Left kidney (tissue), 2 donors: ENCODE data around the gene PEX6. TPM values are rescaled to one million over a fixed set of nuclear protein-coding genes. Genes with fewer than 3 reads are reported as not detected.

Source experiments
- DNase-seq: peaks from one replicate; pipeline ENCODE4 v3.0.0-alpha.2; 2013
- polyA plus RNA-seq: library from polyadenylated mRNA; unstranded; fragments of 120-200 nt; gene quantifications from one replicate; pipeline ENCODE4 v1.2.1, GENCODE V29; 2013; ENCODE audit not compliant: insufficient read length

Gene PEX6
- polyA plus RNA-seq, 1 donor, result 18.2 TPM

DNA sequence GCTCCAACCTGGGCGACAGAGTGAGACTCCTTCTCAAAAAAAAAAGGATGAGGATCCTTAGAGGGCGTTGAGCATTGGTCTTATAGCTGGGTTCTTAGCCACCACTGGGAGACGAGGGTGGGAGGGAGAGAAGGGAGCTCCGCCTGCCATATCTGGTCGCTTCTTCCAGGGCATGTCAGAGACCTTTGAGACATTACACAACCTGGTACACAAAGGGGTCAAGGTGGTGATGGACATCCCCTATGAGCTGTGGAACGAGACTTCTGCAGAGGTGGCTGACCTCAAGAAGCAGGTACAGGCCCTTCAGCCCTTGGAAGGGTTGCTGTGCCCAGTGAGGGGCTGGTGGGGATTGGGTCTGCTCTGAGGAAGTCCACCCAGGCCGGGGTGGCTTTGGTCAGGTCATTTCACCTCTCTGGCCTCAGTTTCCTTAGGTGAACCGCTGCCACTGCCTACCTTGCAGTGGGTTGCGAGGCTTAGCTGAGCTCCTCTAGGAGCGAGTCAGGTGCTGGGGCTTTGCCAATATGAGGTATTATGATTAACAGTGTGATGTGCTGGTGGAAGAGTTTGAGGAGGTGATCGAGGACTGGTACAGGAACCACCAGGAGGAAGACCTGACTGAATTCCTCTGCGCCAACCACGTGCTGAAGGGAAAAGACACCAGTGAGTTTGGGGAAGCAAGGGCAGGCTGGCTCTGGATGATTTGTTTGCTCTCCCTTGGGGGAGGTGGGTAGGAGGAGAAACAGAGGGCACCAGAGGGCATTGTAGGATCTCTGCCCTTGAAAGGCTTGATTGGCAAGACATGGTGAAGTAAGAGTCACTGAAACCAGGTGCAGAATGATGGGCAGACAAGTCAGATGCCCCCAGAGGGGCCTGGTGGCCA, 41.2 kb downstream of the PEX6 start:
- no peak for DNase-seq

DNA sequence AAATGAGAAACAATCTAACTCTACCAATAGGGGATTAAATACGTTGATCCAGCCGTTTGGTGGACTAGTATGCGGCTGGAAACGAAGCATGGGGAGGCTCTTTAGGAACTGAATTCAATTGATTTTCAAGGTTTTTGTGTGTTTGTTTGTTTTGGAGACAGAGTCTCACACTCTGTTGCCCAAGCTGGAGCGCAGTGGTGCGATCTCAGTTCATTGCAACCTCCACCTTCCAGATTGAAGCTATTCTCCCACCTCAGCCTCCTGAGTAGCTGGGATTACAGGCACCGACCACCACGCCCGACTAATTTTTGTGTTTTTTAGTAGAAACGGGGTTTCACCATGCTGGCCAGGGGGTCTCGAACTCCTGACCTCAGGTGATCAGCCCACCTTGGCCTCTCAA, 42.6 kb downstream of the PEX6 start:
- no peak for DNase-seq

- no peak for DNase-seq
These were observed 43.7 kb downstream of the PEX6 start for GRCh38 chr6:42935322-42935721.

DNA sequence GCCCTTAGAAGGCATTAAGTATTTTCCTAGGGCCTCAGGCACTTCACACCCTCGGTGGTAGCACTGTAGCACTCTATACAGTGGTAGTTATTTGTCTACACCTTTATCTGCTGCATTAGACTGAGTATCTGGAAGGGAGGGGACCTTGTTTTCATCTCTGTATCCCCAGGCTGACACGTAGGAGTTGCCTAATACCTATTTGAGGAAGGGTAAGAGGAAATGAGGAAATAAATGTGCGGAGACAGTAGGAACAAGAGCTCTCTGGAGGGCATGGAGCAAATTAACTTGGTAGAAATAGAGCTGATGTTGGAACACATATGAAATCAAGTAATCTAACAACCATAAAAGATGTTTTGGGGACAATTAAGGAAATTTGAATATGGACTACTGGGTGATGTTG, 45.8 kb downstream of the PEX6 start:
- DNase-seq, result no peak

GRCh38 chr6:42932412-42932811, 46.6 kb downstream of the PEX6 start:
- no peak for DNase-seq

DNA sequence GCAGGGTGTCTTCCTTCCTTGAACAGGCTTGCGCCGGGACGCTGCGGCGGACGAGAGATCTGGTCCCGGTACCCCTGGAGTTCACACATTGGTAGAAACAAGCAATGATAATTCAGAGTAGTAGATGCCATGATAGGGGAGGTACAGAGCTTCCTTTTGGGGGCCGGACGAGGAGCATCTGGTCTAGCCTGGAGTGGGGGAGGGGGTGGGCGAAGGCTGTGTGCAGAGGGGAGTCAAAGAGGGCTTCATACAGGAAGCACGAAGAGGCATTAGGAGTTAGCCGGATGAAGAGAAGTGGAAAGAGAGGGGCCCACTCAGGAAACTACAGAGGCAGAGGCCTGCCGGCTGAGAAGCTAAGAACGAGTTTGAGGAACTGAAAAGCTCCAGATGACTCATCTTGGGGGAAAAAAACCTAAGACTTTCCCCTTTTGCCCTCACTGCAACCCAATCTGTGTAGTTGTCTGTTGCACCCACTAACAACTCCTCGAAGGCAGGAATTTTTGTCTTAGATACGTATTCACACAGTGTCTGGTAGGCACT, 49.1 kb downstream of the PEX6 start:
- DNase-seq, result peak; percentile 57

DNA sequence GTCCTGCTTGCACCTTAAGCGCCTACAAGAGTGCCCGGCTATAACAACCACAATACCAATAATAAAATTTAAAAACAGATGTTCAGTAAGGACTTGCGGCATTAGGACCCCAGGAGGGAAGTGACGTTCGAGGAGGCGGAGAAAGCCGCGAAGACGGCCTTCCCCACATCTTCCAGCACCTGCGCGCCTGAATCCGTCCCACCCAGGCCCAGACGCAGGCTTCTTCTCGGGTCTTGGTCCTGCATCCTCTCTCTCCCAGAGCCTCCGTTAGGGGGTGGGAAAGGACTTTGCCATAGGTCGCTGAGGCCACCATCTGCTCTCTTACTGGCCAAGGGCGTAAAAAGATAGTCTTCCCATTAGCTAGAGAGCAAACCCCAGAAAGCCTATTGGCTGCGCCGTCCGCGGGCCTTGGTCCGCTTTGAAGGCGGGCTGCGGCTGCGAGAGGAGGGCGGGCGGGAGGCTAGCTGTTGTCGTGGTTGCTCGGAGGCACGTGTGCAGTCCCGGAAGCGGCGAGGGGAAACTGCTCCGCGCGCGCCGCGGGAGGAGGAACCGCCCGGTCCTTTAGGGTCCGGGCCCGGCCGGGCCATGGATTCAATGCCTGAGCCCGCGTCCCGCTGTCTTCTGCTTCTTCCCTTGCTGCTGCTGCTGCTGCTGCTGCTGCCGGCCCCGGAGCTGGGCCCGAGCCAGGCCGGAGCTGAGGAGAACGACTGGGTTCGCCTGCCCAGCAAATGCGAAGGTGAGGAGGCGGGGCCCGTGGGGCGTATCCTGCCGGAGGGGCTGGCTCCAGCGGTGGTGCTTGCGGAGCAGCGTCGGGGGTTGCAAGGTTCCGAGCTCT, 49.8 kb downstream of the PEX6 start, which contains the start of gene CNPY3:
TSS of gene CNPY3 (plus strand) at position 495 of the 835 bp plus-strand sequence. CDS start at position 586, 91 bp downstream.
- DNase-seq, result peak; percentile 93

DNA sequence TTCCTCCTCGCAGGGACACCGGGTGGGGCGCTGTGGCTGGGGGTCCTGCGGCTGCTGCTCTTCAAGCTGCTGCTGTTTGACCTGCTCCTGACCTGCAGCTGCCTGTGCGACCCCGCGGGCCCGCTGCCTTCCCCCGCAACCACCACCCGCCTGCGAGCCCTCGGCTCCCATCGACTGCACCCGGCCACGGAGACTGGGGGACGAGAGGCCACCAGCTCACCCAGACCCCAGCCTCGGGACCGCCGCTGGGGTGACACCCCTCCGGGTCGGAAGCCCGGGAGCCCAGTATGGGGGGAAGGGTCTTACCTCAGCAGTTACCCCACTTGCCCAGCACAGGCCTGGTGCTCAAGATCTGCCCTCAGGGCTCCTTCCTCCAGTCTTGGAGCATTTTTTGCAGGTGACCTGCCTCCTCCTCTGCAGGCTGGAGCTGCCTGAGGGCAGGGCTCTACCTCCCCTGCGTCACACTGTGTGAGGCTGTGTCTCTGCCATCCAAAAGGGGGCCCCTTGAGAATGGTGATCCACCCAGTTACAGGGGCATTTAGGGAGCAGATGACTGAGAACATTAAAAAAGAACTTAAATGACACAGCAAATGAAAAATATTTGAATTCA, 53.6 kb downstream of the PEX6 start:
- no peak for DNase-seq

DNA sequence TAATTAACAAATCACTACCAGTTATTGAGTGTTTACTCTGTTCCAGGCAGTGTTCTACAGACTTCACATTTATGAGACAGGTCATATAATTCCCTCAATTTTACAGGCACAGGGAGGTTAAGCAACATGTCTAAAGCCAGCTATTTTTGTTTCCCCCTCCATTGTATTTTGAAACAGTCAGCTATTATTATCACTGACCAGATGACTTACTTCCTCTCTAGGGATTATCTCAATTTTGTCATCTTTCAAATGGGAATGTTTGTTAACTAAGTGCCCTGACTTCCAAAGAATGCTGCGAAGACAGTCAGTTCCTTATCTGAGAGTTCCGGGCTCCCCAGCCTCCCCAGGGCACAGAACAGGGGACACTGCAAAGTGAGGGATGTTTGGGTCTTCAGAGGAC, 55.3 kb downstream of the PEX6 start:
- no peak for DNase-seq

- no peak for DNase-seq
These were observed 57.2 kb downstream of the PEX6 start for GRCh38 chr6:42921801-42922200.

GRCh38 chr6:42916288-42916687, 62.7 kb downstream of the PEX6 start:
- DNase-seq, result no peak

GRCh38 chr6:42915732-42916131, 63.2 kb downstream of the PEX6 start, which contains the start of gene PTCRA:
Gene PTCRA, plus strand, starts transcription at chr6:42916053. Its CDS starts 17 bp downstream, at chr6:42916070.
- DNase-seq, result no peak

- no peak for DNase-seq
These were observed 64.4 kb downstream of the PEX6 start for GRCh38 chr6:42914546-42914945.

Other genes starting within 250 kb of the PEX6 start
- gene TBCC, start 233.1 kb downstream of the PEX6 start, polyA plus RNA-seq, result 19.0 TPM
- gene BICRAL, start 197.1 kb downstream of the PEX6 start, polyA plus RNA-seq, result 17.4 TPM
- 138 TPM for gene RPL7L1, start 99.6 kb downstream of the PEX6 start, polyA plus RNA-seq
- not detected for gene PTCRA, start 63.1 kb downstream of the PEX6 start, polyA plus RNA-seq
- gene CNPY3, start 49.7 kb downstream of the PEX6 start, polyA plus RNA-seq, result 58.0 TPM
- 2.1 TPM for gene GNMT, start 18.4 kb downstream of the PEX6 start, polyA plus RNA-seq
- 72.5 TPM for gene PPP2R5D, start 5.4 kb upstream of the PEX6 start, polyA plus RNA-seq
- gene MEA1, start 34.8 kb upstream of the PEX6 start, polyA plus RNA-seq, result 76.7 TPM
- gene KLHDC3, start 35.1 kb upstream of the PEX6 start, polyA plus RNA-seq, result 85.4 TPM
- 63.6 TPM for gene RRP36, start 42.4 kb upstream of the PEX6 start, polyA plus RNA-seq
- gene CUL7, start 74.7 kb upstream of the PEX6 start, polyA plus RNA-seq, result 49.7 TPM
- gene MRPL2, start 80.3 kb upstream of the PEX6 start, polyA plus RNA-seq, result 53.2 TPM
- gene KLC4, start 80.5 kb upstream of the PEX6 start, polyA plus RNA-seq, result 72.4 TPM
- gene PTK7, start 97.1 kb upstream of the PEX6 start, polyA plus RNA-seq, result 213 TPM
- gene SRF, start 192.1 kb upstream of the PEX6 start, polyA plus RNA-seq, result 28.2 TPM
- 44.3 TPM for gene CUL9, start 203.0 kb upstream of the PEX6 start, polyA plus RNA-seq